ENCODE data around the gene AZIN2.

AZIN2 gene

GRCh38 chr1:33159577-33159976 lies 78.6 kb downstream of the AZIN2 start:
- Histone ChIP-seq H3K36me3 (ENCODE audit: control insufficient read depth in 1 of 2, insufficient read depth in 2 of 2, low read length in 2 of 2) (peaks cover 0 to 14% of the 10 kb centered on the region in 2 donors), H3K4me3 (ENCODE audit: low read depth in 1 of 2, low read length in 2 of 2) (no peak overlapping the region), H3K27me3 (ENCODE audit: low read depth, low read length) (no peaks in the 10 kb centered on the region), H3K4me1 (ENCODE audit: control insufficient read depth in 1 of 2, insufficient read depth in 2 of 2, low read length in 2 of 2) (peaks cover 0 to 6% of the 10 kb centered on the region in 2 donors), H3K9me3 (ENCODE audit: control insufficient read depth in 1 of 2, low read length in 2 of 2) (no peaks in the 10 kb centered on the region), H3K27ac (ENCODE audit: low read length) (no peak overlapping the region)

GRCh38 chr1:33161061-33161681 lies 80.2 kb downstream of the AZIN2 start:
- no peak overlapping the region for H3K27ac ChIP-seq (ENCODE audit: low read length)
- H3K9me3 ChIP-seq (ENCODE audit: control insufficient read depth in 1 of 2, low read length in 2 of 2), result no peaks in the 10 kb centered on the region
- H3K4me3 ChIP-seq (ENCODE audit: low read depth in 1 of 2, low read length in 2 of 2), result peak overlapping the region in 1 of 2 donors; percentile 18
- no peaks in the 10 kb centered on the region for H3K27me3 ChIP-seq (ENCODE audit: low read depth, low read length)
- H3K36me3 ChIP-seq (ENCODE audit: control insufficient read depth in 1 of 2, insufficient read depth in 2 of 2, low read length in 2 of 2), result peaks cover 0 to 14% of the 10 kb centered on the region in 2 donors
- H3K4me1 ChIP-seq (ENCODE audit: control insufficient read depth in 1 of 2, insufficient read depth in 2 of 2, low read length in 2 of 2), result peaks cover 0 to 6% of the 10 kb centered on the region in 2 donors

- Histone ChIP-seq H3K27ac (ENCODE audit: low read length) (no peak overlapping the region), H3K4me1 (ENCODE audit: control insufficient read depth in 1 of 2, insufficient read depth in 2 of 2, low read length in 2 of 2) (peaks cover 0 to 6% of the 10 kb centered on the region in 2 donors), H3K4me3 (ENCODE audit: low read depth in 1 of 2, low read length in 2 of 2) (no peak overlapping the region), H3K9me3 (ENCODE audit: control insufficient read depth in 1 of 2, low read length in 2 of 2) (no peaks in the 10 kb centered on the region), H3K27me3 (ENCODE audit: low read depth, low read length) (no peaks in the 10 kb centered on the region), H3K36me3 (ENCODE audit: control insufficient read depth in 1 of 2, insufficient read depth in 2 of 2, low read length in 2 of 2) (peaks cover 0 to 14% of the 10 kb centered on the region in 2 donors)
These were observed 81.2 kb downstream of the AZIN2 start for GRCh38 chr1:33162141-33162540.

GRCh38 chr1:33163621-33164519 lies 82.9 kb downstream of the AZIN2 start:
- Histone ChIP-seq H3K27me3 (ENCODE audit: low read depth, low read length) (no peaks in the 10 kb centered on the region), H3K4me1 (ENCODE audit: control insufficient read depth in 1 of 2, insufficient read depth in 2 of 2, low read length in 2 of 2) (peaks cover 0 to 6% of the 10 kb centered on the region in 2 donors), H3K36me3 (ENCODE audit: control insufficient read depth in 1 of 2, insufficient read depth in 2 of 2, low read length in 2 of 2) (peaks cover 6% of the 10 kb centered on the region in 2 donors), H3K27ac (ENCODE audit: low read length) (no peak overlapping the region), H3K4me3 (ENCODE audit: low read depth in 1 of 2, low read length in 2 of 2) (no peak overlapping the region), H3K9me3 (ENCODE audit: control insufficient read depth in 1 of 2, low read length in 2 of 2) (no peaks in the 10 kb centered on the region)

- H3K4me1 ChIP-seq (ENCODE audit: control insufficient read depth in 1 of 2, insufficient read depth in 2 of 2, low read length in 2 of 2), result peaks cover 0 to 6% of the 10 kb centered on the region in 2 donors
- no peak overlapping the region for H3K27ac ChIP-seq (ENCODE audit: low read length)
- H3K36me3 ChIP-seq (ENCODE audit: control insufficient read depth in 1 of 2, insufficient read depth in 2 of 2, low read length in 2 of 2), result peaks cover 6% of the 10 kb centered on the region in 2 donors
- H3K9me3 ChIP-seq (ENCODE audit: control insufficient read depth in 1 of 2, low read length in 2 of 2), result no peaks in the 10 kb centered on the region
- no peaks in the 10 kb centered on the region for H3K27me3 ChIP-seq (ENCODE audit: low read depth, low read length)
- no peak overlapping the region for H3K4me3 ChIP-seq (ENCODE audit: low read depth in 1 of 2, low read length in 2 of 2)
These were observed 84.3 kb downstream of the AZIN2 start for GRCh38 chr1:33165209-33165608.

GRCh38 chr1:33165809-33166208 lies 84.9 kb downstream of the AZIN2 start:
- no peak overlapping the region for H3K27ac ChIP-seq (ENCODE audit: low read length)
- H3K4me3 ChIP-seq (ENCODE audit: low read depth in 1 of 2, low read length in 2 of 2), result no peak overlapping the region
- no peaks in the 10 kb centered on the region for H3K27me3 ChIP-seq (ENCODE audit: low read depth, low read length)
- H3K9me3 ChIP-seq (ENCODE audit: control insufficient read depth in 1 of 2, low read length in 2 of 2), result no peaks in the 10 kb centered on the region
- H3K4me1 ChIP-seq (ENCODE audit: control insufficient read depth in 1 of 2, insufficient read depth in 2 of 2, low read length in 2 of 2), result peaks cover 0 to 5% of the 10 kb centered on the region in 2 donors
- peaks cover 6% of the 10 kb centered on the region in 2 donors for H3K36me3 ChIP-seq (ENCODE audit: control insufficient read depth in 1 of 2, insufficient read depth in 2 of 2, low read length in 2 of 2)

GRCh38 chr1:33167650-33168447 lies 86.9 kb downstream of the AZIN2 start:
- H3K27ac ChIP-seq (ENCODE audit: low read length), result no peak overlapping the region
- H3K27me3 ChIP-seq (ENCODE audit: low read depth, low read length), result no peaks in the 10 kb centered on the region
- peaks cover 6% of the 10 kb centered on the region in 2 donors for H3K36me3 ChIP-seq (ENCODE audit: control insufficient read depth in 1 of 2, insufficient read depth in 2 of 2, low read length in 2 of 2)
- no peaks in the 10 kb centered on the region for H3K9me3 ChIP-seq (ENCODE audit: control insufficient read depth in 1 of 2, low read length in 2 of 2)
- H3K4me1 ChIP-seq (ENCODE audit: control insufficient read depth in 1 of 2, insufficient read depth in 2 of 2, low read length in 2 of 2), result no peaks in the 10 kb centered on the region
- no peak overlapping the region for H3K4me3 ChIP-seq (ENCODE audit: low read depth in 1 of 2, low read length in 2 of 2)

GRCh38 chr1:33168556-33169289 lies 87.8 kb downstream of the AZIN2 start:
- no peak overlapping the region for H3K27ac ChIP-seq (ENCODE audit: low read length)
- no peak overlapping the region for H3K4me3 ChIP-seq (ENCODE audit: low read depth in 1 of 2, low read length in 2 of 2)
- H3K9me3 ChIP-seq (ENCODE audit: control insufficient read depth in 1 of 2, low read length in 2 of 2), result no peaks in the 10 kb centered on the region
- H3K36me3 ChIP-seq (ENCODE audit: control insufficient read depth in 1 of 2, insufficient read depth in 2 of 2, low read length in 2 of 2), result peaks cover 6% of the 10 kb centered on the region in 2 donors
- no peaks in the 10 kb centered on the region for H3K27me3 ChIP-seq (ENCODE audit: low read depth, low read length)
- no peaks in the 10 kb centered on the region for H3K4me1 ChIP-seq (ENCODE audit: control insufficient read depth in 1 of 2, insufficient read depth in 2 of 2, low read length in 2 of 2)

- Histone ChIP-seq H3K36me3 (ENCODE audit: control insufficient read depth in 1 of 2, insufficient read depth in 2 of 2, low read length in 2 of 2) (peaks cover 0 to 6% of the 10 kb centered on the region in 2 donors), H3K4me1 (ENCODE audit: control insufficient read depth in 1 of 2, insufficient read depth in 2 of 2, low read length in 2 of 2) (no peaks in the 10 kb centered on the region), H3K27ac (ENCODE audit: low read length) (no peak overlapping the region)
These were observed 88.5 kb downstream of the AZIN2 start for GRCh38 chr1:33169290-33170055.

More at GRCh38 chr1:33169290-33170055, 88.5 kb downstream of the AZIN2 start:
- no peaks in the 10 kb centered on the region for H3K27me3 ChIP-seq (ENCODE audit: low read depth, low read length)
- H3K9me3 ChIP-seq (ENCODE audit: control insufficient read depth in 1 of 2, low read length in 2 of 2), result no peaks in the 10 kb centered on the region
- H3K4me3 ChIP-seq (ENCODE audit: low read depth in 1 of 2, low read length in 2 of 2), result no peak overlapping the region
